ENCODE results near the gene HRH1.

GRCh38 chr3:11198070-11198469 is 43.8 kb downstream of the HRH1 start:
- TF ChIP-seq, protein P1, sequence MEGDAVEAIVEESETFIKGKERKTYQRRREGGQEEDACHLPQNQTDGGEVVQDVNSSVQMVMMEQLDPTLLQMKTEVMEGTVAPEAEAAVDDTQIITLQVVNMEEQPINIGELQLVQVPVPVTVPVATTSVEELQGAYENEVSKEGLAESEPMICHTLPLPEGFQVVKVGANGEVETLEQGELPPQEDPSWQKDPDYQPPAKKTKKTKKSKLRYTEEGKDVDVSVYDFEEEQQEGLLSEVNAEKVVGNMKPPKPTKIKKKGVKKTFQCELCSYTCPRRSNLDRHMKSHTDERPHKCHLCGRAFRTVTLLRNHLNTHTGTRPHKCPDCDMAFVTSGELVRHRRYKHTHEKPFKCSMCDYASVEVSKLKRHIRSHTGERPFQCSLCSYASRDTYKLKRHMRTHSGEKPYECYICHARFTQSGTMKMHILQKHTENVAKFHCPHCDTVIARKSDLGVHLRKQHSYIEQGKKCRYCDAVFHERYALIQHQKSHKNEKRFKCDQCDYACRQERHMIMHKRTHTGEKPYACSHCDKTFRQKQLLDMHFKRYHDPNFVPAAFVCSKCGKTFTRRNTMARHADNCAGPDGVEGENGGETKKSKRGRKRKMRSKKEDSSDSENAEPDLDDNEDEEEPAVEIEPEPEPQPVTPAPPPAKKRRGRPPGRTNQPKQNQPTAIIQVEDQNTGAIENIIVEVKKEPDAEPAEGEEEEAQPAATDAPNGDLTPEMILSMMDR (IDR thresholded peaks at IDR 0.05) = no peak
- TF ChIP-seq POLR2A (IDR thresholded peaks at IDR 0.05) = no peak
